Esophagus muscularis mucosa (tissue), 3 donors: ENCODE measurements around the gene CYP2D6.
"Not testable (repeated sequence)": the region's sequence is repeated elsewhere in the genome, so short reads cannot be mapped to it uniquely, and the experiment has no call there.

Experiments used
- CTCF ChIP-seq, 3 experiments: fragments of 200-600 bp in 2 of 3; fragments of 450-650 bp in 1 of 3; sonication (generic) in 2 of 3; IDR thresholded peaks; one replicate each; pipeline ENCODE4 v1.5.1; 2017 to 2019; ENCODE audit warnings: antibody characterized with exemption in 3 of 3, mild to moderate bottlenecking in 2 of 3, moderate library complexity in 1 of 3
- POLR2A ChIP-seq: fragments of 450-650 bp; IDR thresholded peaks from one replicate; pipeline ENCODE4 v1.6.1; 2017; ENCODE audit warnings: antibody characterized with exemption, moderate library complexity, mild to moderate bottlenecking, low read depth
- POLR2AphosphoS5 ChIP-seq, 2 donors: sonication (generic); formaldehyde crosslinking; IDR thresholded peaks; one replicate each; pipeline ENCODE4 v1.6.1; 2017; ENCODE audit warnings: antibody characterized with exemption in 2 of 2

- not testable (repeated sequence) for TF ChIP-seq POLR2A; CTCF (IDR thresholded peaks at IDR 0.05); POLR2AphosphoS5 (IDR thresholded peaks at IDR 0.05)
Measured at GRCh38 chr22:42128776-42129694, 1.6 kb downstream of the CYP2D6 start.
